NT2/D1 (cell line): Measurements from ENCODE around the gene GNAI1.

Experiments
- DNase-seq: peaks from one replicate; pipeline ENCODE4 v3.0.0-alpha.2; 2011; ENCODE audit warnings: low read depth, low spot score
- H3K27me3 ChIP-seq: 2 replicates; pipeline ENCODE4 v1.6.0; 2011; ENCODE audit warnings: mild to moderate bottlenecking; ENCODE audit not compliant: insufficient read length, insufficient read depth
- H3K36me3 ChIP-seq: 2 replicates; pipeline ENCODE4 v1.6.1; 2011; ENCODE audit warnings: mild to moderate bottlenecking, low read length, mixed read lengths; ENCODE audit not compliant: insufficient read depth, insufficient read length
- H3K4me1 ChIP-seq: 2 replicates; pipeline ENCODE4 v1.5.1; 2011; ENCODE audit not compliant: insufficient read depth, insufficient read length
- H3K4me3 ChIP-seq: 2 replicates; pipeline ENCODE4 v1.5.1; 2011; ENCODE audit warnings: low read depth; ENCODE audit not compliant: insufficient read length
- H3K9ac ChIP-seq: 2 replicates; pipeline ENCODE4 v1.6.0; 2011; ENCODE audit warnings: low read depth; ENCODE audit not compliant: insufficient read length
- H3K9me3 ChIP-seq: 2 replicates; pipeline ENCODE4 v1.5.1; 2011; ENCODE audit warnings: mild to moderate bottlenecking, low read length; ENCODE audit not compliant: insufficient read depth
- SUZ12 ChIP-seq: IDR thresholded peaks from 2 replicates; pipeline ENCODE4 v1.6.1; 2011; ENCODE audit not compliant: insufficient read length, insufficient read depth; ENCODE audit errors: extremely low read depth
- YY1 ChIP-seq: IDR thresholded peaks from 2 replicates; pipeline ENCODE4 v1.6.1; 2011; ENCODE audit not compliant: insufficient read length, insufficient read depth
- ZNF274 ChIP-seq: IDR thresholded peaks from 2 replicates; pipeline ENCODE4 v1.6.1; 2011; ENCODE audit warnings: mild to moderate bottlenecking, low read depth, low read length

The GNAI1 gene

GRCh38 chr7:80186721-80187120 is 52.1 kb downstream of the GNAI1 start:
- Histone ChIP-seq H3K4me3 (no peak overlapping the region), H3K27me3 (no peaks in the 10 kb centered on the region), H3K36me3 (no peaks in the 10 kb centered on the region), H3K4me1 (no peaks in the 10 kb centered on the region), H3K9me3 (peaks cover 9% of the 10 kb centered on the region; the same call in 1 of the 2 replicates), H3K9ac (no peak overlapping the region)
- TF ChIP-seq SUZ12 (no peak), ZNF274 (no peak), YY1 (no peak)
- DNase-seq: no peak

- DNase-seq: no peak
- Histone ChIP-seq H3K27me3 (no peaks in the 10 kb centered on the region), H3K9ac (no peak overlapping the region), H3K36me3 (no peaks in the 10 kb centered on the region), H3K4me3 (no peak overlapping the region), H3K4me1 (no peaks in the 10 kb centered on the region), H3K9me3 (peaks cover 9% of the 10 kb centered on the region; the same call in 1 of the 2 replicates)
- no peak for TF ChIP-seq SUZ12
- TF ChIP-seq YY1: no peak
- TF ChIP-seq ZNF274: no peak
Observed at GRCh38 chr7:80187279-80187678, 52.6 kb downstream of the GNAI1 start.

- H3K4me3 ChIP-seq: no peak overlapping the region
- H3K9me3 ChIP-seq: peaks cover 9% of the 10 kb centered on the region; the same call in 1 of the 2 replicates
- DNase-seq: no peak
- no peaks in the 10 kb centered on the region for H3K36me3 ChIP-seq
- TF ChIP-seq SUZ12: no peak
- TF ChIP-seq YY1: no peak
- no peak for TF ChIP-seq ZNF274
- no peak overlapping the region for H3K9ac ChIP-seq
- H3K4me1 ChIP-seq: no peaks in the 10 kb centered on the region
- no peaks in the 10 kb centered on the region for H3K27me3 ChIP-seq
Observed at GRCh38 chr7:80187727-80188126, 53.1 kb downstream of the GNAI1 start.

- no peak for TF ChIP-seq ZNF274
- TF ChIP-seq SUZ12: no peak
- no peak for TF ChIP-seq YY1
- Histone ChIP-seq H3K36me3 (no peaks in the 10 kb centered on the region), H3K9ac (no peak overlapping the region), H3K27me3 (no peaks in the 10 kb centered on the region), H3K4me1 (no peaks in the 10 kb centered on the region), H3K9me3 (no peaks in the 10 kb centered on the region), H3K4me3 (no peak overlapping the region)
- no peak for DNase-seq
Observed at GRCh38 chr7:80189638-80190037, 55.0 kb downstream of the GNAI1 start.

- Histone ChIP-seq H3K4me3 (no peak overlapping the region), H3K9ac (no peak overlapping the region), H3K36me3 (peaks cover 3% of the 10 kb centered on the region), H3K4me1 (no peaks in the 10 kb centered on the region), H3K9me3 (no peaks in the 10 kb centered on the region), H3K27me3 (no peaks in the 10 kb centered on the region)
- no peak for DNase-seq
- TF ChIP-seq ZNF274 (no peak), YY1 (no peak), SUZ12 (no peak)
Observed at GRCh38 chr7:80197627-80198026, 63.0 kb downstream of the GNAI1 start.

- Histone ChIP-seq H3K27me3 (no peaks in the 10 kb centered on the region), H3K9me3 (no peaks in the 10 kb centered on the region), H3K4me1 (no peaks in the 10 kb centered on the region), H3K36me3 (peaks cover 8% of the 10 kb centered on the region), H3K4me3 (no peak overlapping the region), H3K9ac (no peak overlapping the region)
- DNase-seq: no peak
- TF ChIP-seq SUZ12: no peak
- TF ChIP-seq YY1: no peak
- TF ChIP-seq ZNF274: no peak
Observed at GRCh38 chr7:80199051-80199450, 64.4 kb downstream of the GNAI1 start.

- no peak overlapping the region for H3K9ac ChIP-seq
- no peaks in the 10 kb centered on the region for H3K27me3 ChIP-seq
- TF ChIP-seq YY1: no peak
- no peak for TF ChIP-seq SUZ12
- no peak for TF ChIP-seq ZNF274
- H3K4me3 ChIP-seq: no peak overlapping the region
- H3K9me3 ChIP-seq: no peaks in the 10 kb centered on the region
- DNase-seq: no peak
- H3K36me3 ChIP-seq: peaks cover 9% of the 10 kb centered on the region
- H3K4me1 ChIP-seq: no peaks in the 10 kb centered on the region
Observed at GRCh38 chr7:80204454-80204853, 69.8 kb downstream of the GNAI1 start.

GRCh38 chr7:80204919-80205318 is 70.3 kb downstream of the GNAI1 start:
- H3K27me3 ChIP-seq: no peaks in the 10 kb centered on the region
- H3K36me3 ChIP-seq: peaks cover 9% of the 10 kb centered on the region
- no peak for DNase-seq
- no peaks in the 10 kb centered on the region for H3K9me3 ChIP-seq
- H3K4me3 ChIP-seq: no peak overlapping the region
- no peak overlapping the region for H3K9ac ChIP-seq
- TF ChIP-seq YY1: no peak
- TF ChIP-seq ZNF274: no peak
- no peak for TF ChIP-seq SUZ12
- no peaks in the 10 kb centered on the region for H3K4me1 ChIP-seq
